Urinary bladder (tissue), 4 donors: Measurements from ENCODE around the gene DTNB. TPM values are rescaled to one million over a fixed set of nuclear protein-coding genes. Genes with fewer than 3 reads are reported as not detected.

Experiments
- DNase-seq: peaks from one replicate; pipeline ENCODE4 v3.0.0-alpha.2; 2015; ENCODE audit errors: extremely low spot score
- H3K27ac ChIP-seq: one replicate; pipeline ENCODE4 v1.5.1; 2013; ENCODE audit warnings: low read depth, mild to moderate bottlenecking, moderate library complexity
- H3K36me3 ChIP-seq: one replicate; pipeline ENCODE4 v1.6.1; 2013; ENCODE audit warnings: mild to moderate bottlenecking, moderate library complexity; ENCODE audit not compliant: insufficient read depth
- H3K4me1 ChIP-seq: one replicate; pipeline ENCODE4 v1.6.1; 2013; ENCODE audit warnings: mild to moderate bottlenecking, moderate library complexity; ENCODE audit not compliant: insufficient read depth
- H3K4me3 ChIP-seq: one replicate; pipeline ENCODE4 v1.5.1; 2013; ENCODE audit warnings: low read depth, low read length
- WGBS: extraction: QIAGEN DNeasy Blood & Tissue Kit; methylation state at CpG from one replicate; pipeline ENCODE4 v1.1.7; 2013; 5-methylcytosine and 5-hydroxymethylcytosine counted together
- polyA plus RNA-seq: library from polyadenylated mRNA; stranded (reverse); fragments of 200-250 nt; gene quantifications from one replicate; pipeline ENCODE4 v1.2.3, GENCODE V29; 2013
- total RNA-seq: library from RNA; depleted of rRNA; stranded (reverse); fragments of >200 nt; gene quantifications from one replicate; pipeline ENCODE4 v1.2.3, GENCODE V29; 2014
- donor health status: healthy with polysubstance abuse.
- donor health status: healthy.

DTNB gene
- total and polyA plus RNA-seq, 2 donors: 5.4 to 14.0 TPM

DNA sequence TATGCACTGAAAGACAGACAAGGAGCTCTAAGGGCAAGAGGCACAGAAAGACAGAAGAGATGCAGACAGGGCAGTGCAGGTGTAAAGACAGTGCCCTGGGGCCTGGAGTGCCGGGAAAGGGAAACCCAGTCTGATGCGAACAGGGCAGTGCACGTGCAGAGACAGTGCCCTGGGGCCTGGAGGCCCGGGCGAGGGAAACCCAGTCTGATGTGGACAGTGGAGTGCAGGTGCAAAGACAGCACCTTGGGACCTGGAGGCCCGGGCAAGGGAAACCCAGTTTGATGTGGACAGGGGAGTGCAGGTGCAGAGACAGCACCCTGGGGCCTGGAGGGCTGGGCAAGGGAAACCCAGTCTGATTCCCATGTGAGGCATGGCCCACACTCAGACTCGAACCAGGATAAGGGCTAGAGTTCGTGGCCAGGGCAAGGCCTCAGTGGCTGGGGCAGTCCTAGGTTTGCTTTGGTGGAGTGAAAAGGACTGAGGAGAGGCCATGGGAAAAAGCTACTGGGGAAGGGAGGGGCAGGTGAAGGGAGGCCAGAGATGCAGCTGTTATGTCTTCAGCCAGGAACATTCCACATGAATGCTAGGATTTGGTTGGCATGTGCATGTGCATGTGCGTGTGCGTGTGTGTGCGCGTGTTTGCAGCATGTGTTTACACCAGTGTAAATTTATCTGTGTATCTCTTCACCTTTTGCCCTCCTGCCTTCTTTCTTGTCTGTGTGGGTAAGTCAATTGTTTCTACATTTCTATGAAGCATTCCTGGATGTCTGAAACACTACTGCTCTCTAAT lies 292.6 kb downstream of the DTNB start:
- no peak overlapping the region for H3K27ac ChIP-seq
- H3K4me3 ChIP-seq: no peak overlapping the region
- no peak for DNase-seq
- H3K4me1 ChIP-seq: no peaks in the 10 kb centered on the region
- no peaks in the 10 kb centered on the region for H3K36me3 ChIP-seq
- 72% methylated on average over 12 of the region's 12 CpGs for WGBS

DNA sequence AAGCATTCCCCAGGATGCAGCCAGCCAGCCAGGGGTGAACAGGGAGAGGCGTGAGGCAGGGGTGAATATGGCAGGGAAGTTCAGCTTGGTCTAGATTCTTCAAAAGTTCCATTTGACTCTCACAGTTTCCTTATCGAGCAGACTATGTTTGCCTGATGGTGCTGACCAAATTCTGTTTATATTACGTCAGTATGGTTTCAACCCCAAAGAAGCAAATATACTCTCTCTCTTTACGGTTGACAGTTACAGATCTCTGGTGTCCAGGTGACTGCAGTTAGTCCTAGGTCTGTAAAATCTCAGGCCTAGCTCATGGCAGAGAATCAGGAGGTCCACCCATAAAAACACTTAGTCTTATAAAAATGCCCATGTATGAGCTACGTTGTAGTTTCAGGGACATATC lies 293.4 kb downstream of the DTNB start:
- DNase-seq: no peak
- WGBS: 91% methylated on average over 5 of the region's 5 CpGs
- Histone ChIP-seq H3K27ac (no peak overlapping the region), H3K4me1 (no peaks in the 10 kb centered on the region), H3K4me3 (no peak overlapping the region), H3K36me3 (no peaks in the 10 kb centered on the region)

DNA sequence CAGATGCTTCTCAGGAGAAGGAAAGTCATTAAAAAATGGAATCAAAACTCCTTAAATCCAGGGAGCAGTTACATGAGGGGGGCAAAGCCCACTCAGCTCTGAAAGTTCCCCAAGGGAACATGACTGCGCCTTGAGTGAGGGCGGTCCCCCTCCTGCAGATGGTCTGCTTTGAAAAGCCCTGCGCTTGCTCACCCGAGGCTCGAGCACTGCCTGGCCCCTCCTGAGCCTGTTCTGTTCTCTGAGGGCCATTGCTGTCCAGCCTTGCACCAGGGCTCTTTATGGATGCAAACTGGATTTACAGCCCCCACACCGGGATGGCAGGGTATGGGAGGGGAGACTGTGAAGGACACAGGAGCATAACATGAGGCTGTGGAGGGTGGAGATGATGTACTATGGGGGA lies 293.8 kb downstream of the DTNB start:
- H3K27ac ChIP-seq: no peak overlapping the region
- no peaks in the 10 kb centered on the region for H3K36me3 ChIP-seq
- no peaks in the 10 kb centered on the region for H3K4me1 ChIP-seq
- H3K4me3 ChIP-seq: no peak overlapping the region
- WGBS: 92% methylated on average over 6 of the region's 6 CpGs
- no peak for DNase-seq

DNA sequence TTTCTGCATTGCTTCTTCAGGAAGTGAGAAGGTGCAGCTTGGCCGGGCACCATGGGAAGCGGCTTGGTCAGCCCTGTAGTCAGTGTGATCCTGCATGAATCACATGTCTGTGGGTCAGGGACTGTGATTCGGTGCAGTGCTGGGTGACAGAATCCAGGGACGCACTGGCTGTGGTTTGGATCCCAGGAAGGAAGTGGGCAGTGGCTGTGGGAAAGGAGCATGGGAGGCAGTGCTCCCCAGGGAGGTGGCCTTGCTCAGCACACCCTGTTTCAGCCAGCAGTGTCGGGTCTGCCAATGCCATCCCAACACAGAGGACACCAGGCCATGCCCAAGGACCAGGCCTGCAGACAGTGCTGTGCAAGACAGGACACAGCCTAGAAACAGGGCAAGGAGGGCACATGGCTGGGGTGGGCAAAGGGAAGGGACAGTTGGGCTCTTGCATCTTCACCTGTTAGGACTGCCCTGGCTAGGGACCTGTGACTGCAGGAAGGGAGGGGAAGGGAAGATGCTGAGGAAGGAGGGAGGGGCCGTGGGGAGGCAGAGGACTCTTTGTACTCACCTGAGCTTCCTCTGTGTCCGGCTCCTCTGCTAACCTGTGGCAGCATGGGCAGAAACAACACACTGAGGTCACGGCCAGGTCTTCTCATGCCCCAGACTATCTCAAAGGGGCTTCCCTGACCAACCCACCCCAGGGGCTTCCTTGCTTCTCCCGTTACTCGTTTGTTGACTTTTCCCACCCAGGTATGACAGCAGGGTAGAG lies 294.5 kb downstream of the DTNB start:
- 90% methylated on average over 10 of the region's 10 CpGs for WGBS
- Histone ChIP-seq H3K4me1 (no peaks in the 10 kb centered on the region), H3K36me3 (no peaks in the 10 kb centered on the region), H3K27ac (no peak overlapping the region), H3K4me3 (no peak overlapping the region)
- no peak for DNase-seq

DNA sequence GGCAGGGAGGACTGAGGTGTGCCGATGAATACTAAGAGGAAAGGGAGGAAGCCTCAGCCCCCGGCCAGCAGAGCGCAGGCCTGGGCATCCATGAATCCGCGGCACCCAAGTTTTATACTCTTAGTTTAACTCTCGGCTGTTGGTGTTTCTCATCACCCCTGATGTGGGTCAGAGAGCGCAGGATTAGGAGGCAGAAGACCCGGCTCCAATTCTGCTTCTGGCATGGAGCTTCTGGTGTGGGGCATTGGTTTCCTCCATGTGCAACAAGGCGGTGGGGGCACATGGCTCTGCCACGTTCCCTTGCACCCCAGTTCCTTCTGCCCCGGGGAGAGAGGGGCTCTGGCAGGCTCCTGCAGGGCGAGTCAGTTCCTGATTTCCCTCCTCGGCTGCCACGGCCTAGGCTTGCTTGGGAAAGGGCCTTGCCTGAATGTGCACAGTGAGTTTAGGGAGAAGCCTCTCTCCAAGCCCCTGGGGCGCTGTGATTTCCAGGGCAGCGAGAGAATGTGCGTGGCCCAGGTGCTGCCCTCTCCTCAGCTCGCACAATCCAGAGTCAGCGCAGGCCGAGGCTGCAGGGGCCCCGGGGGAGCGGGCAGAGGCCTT lies 295.5 kb downstream of the DTNB start:
- Histone ChIP-seq H3K36me3 (no peaks in the 10 kb centered on the region), H3K4me1 (no peaks in the 10 kb centered on the region), H3K27ac (no peak overlapping the region), H3K4me3 (no peak overlapping the region)
- WGBS: 94% methylated on average over 22 of the region's 22 CpGs
- no peak for DNase-seq

DNA sequence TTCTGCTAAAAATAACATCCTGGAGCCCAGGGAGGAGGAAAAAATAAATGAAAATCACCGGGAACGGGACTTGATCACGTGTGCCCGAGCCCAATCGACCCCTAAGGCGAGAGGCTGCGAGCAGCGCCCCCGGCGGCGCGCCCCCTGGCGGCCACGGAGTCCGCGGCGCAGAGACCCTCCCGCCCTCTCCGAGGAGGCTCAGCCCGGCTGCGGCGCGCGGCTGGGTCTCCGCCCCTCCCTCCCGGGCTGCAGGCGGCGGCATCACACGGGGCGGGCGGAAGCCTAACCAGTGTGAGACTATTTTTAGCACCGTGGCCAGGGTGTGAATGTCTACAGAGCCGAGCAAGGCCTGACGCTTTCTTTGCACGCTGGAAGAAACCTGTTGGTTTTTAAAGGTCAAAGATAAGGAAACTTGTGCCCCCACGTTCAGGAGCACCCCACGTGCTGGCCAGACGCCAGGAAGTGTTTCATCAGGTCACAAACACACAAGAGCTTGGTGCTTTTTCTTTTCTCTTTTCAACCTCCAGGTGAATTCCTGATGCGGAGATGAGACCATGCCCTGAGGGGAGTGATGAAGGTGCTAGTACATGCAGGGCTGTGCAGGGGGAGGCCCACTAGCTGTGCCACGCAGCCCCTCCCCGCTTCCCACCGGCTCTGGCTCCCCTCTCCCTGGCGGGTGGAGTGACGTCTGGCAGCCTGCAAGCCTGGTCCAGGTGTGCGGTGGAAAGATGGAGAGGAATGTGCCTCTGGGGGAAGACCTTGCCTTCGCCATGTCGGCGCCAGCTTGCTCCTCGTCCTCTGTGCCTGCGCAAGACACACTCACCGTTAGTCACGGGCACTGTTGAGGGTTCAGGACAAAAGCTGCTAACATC lies 296.4 kb downstream of the DTNB start:
- WGBS: 15% methylated on average over 52 of the region's 52 CpGs
- Histone ChIP-seq H3K4me1 (no peaks in the 10 kb centered on the region), H3K36me3 (no peaks in the 10 kb centered on the region), H3K4me3 (no peak overlapping the region), H3K27ac (no peak overlapping the region)
- no peak for DNase-seq

DNA sequence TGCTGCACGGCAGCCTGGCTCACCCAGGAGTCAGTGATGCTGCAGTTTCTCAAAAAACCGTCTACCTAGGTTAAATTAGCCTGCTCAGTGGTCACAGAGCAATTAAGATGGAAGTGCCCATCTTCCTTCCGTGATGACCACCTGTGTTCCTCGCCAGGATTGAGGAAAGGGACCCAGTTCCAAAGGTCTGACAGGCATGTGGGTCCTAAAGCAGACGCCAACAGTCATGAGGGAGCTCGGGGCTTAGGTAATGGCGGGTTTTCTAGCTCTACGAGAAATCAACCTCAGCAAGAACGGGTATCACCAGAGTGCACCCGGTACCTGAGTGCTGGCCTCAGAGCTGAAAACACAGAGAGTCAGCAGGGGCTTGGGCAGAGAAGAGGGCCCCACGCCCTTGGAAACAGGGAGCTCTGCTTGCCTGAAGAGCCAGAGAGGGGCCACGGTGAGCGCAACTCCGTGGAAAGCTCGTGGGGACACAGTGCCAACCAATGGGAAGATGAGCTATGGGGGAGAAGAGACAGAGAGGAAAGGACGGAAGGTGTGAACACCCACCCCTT lies 297.3 kb downstream of the DTNB start:
- 72% methylated on average over 16 of the region's 16 CpGs for WGBS
- Histone ChIP-seq H3K27ac (no peak overlapping the region), H3K4me3 (no peak overlapping the region), H3K36me3 (no peaks in the 10 kb centered on the region), H3K4me1 (no peaks in the 10 kb centered on the region)
- DNase-seq: no peak

DNA sequence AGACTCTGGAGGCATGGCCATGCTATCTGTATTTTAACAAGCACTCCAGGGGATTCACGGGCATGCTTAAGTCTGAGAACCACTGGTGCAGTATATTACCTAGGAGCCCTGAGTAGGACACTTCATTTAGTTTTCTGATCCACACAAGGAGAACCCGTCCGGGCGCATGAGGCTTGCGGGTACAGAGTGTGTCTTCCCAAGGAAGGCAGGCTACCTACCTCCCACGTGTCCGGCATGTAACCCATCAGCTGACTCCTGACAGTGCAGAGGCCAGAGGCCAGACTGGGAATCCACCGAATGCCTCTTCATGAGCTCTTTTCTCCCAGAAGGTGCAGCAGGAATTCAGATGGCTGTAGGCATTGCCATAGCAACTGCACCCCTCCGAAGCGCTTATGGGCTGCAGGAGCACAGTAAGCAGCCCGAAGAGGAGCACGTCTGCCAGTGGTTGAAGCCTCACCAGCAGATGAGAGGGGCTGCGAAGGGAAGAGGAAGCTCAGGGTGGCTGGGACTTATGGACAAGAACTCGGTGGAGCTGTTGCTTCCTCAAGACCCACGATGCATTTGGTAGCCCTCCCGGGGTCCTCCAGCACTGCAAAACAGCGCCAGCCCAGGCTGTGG lies 297.9 kb downstream of the DTNB start:
- H3K27ac ChIP-seq: no peak overlapping the region
- no peak overlapping the region for H3K4me3 ChIP-seq
- no peak for DNase-seq
- H3K36me3 ChIP-seq: no peaks in the 10 kb centered on the region
- WGBS: 89% methylated on average over 17 of the region's 17 CpGs
- no peaks in the 10 kb centered on the region for H3K4me1 ChIP-seq

DNA sequence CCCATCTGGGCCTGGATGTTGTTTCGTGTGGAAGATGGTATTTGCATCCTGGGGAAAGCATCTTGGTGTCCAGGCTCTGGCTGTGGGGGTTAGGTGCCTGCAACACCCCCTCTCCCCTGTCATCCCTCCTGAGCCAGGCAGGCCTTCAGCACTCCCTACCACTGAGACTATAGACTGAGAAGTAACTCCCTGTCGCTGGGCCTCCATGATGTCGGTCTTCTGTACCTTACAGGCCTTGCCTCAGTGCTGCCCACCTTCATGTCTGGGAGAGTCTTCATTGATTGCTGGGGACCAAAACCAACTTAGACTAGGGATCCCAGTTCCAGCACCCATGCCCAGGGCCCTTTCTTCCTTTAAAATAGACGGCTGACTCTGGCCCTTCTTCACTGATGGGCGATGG lies 298.6 kb downstream of the DTNB start:
- Histone ChIP-seq H3K4me3 (no peak overlapping the region), H3K4me1 (no peaks in the 10 kb centered on the region), H3K36me3 (no peaks in the 10 kb centered on the region), H3K27ac (no peak overlapping the region)
- WGBS: 95% methylated on average over 5 of the region's 5 CpGs
- no peak for DNase-seq

DNA sequence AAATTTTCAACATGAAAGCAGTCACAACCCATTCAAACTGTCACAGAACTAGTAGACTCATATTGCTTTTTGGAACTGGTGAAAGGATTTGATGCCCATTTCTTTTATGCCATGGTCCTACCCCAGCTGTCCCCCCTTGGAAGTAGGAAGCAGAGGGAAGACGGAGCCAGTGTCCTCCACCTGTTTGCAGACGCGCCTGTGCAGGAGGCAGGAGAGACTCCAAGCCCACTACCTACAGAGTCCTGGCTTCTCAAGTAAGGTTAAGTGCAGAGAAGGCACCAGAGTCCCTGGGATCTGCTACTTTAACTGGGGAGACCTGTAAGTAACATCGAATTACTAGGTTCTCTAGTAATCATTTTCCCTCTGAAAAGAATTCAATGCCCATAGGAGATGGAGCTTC lies 299.0 kb downstream of the DTNB start:
- DNase-seq: no peak
- 94% methylated on average over 4 of the region's 4 CpGs for WGBS
- no peak overlapping the region for H3K27ac ChIP-seq
- no peak overlapping the region for H3K4me3 ChIP-seq
- H3K36me3 ChIP-seq: no peaks in the 10 kb centered on the region
- H3K4me1 ChIP-seq: no peaks in the 10 kb centered on the region

DNA sequence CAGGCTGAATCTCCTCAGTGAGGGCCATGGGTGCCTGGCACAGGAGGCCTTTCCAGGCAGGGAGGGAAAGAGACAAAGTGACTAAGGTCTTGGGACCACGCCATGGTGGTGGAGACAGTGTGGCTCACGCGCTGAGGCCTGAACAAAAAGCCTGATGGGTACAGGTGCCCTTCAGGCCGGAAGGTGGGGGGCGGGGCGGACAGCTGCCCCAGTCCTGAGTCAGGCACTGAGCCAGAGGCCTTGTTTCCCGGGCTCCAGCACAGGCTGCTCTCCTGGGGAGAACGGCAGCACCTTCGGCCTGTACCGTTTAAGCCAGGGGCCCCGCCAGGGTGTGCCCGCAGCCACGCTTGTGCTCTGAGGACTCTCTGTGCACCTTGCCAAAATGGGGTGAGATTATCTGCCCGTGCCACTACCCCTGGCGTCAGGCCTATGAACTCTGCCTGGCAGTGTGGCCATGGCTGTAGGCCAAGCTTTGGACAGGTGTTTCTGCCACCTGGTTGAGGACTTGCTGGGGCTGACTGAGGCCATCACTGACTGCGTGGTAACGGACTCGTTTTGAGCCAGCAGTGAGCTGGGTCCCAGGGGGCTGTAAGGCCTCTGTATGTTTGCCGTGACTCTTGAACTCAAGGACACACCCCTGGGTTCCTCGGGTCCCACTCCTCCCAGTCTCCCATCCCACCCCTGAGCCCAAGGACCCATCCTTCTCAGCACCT lies 300.0 kb downstream of the DTNB start:
- H3K27ac ChIP-seq: no peak overlapping the region
- no peaks in the 10 kb centered on the region for H3K36me3 ChIP-seq
- no peak overlapping the region for H3K4me3 ChIP-seq
- DNase-seq: no peak
- no peaks in the 10 kb centered on the region for H3K4me1 ChIP-seq
- WGBS: 89% methylated on average over 20 of the region's 20 CpGs

DNA sequence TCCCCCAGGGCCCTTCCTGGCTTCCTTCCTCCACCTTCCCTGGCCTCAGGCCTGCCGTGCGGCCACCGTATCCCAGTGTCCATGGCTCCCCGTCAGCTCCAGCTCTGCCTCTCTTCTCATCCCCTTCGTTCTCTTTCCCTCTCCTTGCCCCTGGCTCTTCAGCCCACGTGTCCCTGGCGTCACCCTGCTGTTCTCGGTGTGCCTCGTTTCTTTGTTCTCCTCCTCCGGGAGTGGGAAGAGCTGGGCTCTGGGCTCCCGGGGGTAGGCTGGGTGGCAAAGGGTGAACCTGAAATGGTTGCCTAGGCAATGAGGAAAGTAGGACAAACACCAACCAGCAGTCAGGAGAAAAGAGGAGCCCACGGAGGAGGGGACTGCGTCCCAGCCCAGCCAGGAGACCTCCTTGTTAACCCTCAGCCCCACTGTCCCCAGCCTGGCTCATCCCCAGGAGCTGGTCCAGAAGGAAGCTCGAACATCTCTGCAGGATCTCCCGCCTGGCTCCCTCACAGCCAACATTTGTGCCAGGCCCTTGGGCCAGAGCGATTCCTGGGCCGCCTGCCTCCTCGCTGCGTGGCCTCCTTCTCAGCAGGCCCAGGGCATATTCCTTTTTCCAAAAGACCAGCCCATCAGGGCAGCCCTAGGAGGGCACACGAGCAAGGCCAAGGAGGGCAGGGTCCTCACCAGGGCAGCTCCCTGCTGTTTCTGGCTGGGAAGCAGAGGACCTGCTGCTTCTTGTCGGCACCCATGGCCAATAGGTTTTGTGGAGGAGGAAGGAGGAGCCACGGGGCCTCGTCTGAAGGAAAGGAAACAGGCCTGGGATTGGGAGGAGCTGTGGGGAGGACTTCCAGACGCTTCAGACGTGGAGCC lies 300.7 kb downstream of the DTNB start:
- WGBS: 87% methylated on average over 25 of the region's 25 CpGs
- Histone ChIP-seq H3K4me1 (no peaks in the 10 kb centered on the region), H3K27ac (no peak overlapping the region), H3K36me3 (no peaks in the 10 kb centered on the region), H3K4me3 (no peak overlapping the region)
- DNase-seq: no peak
